Mesodermal cell (in vitro differentiated cells): ENCODE results near the gene TRPV5.

Experiments
- H3K27ac ChIP-seq: 2 replicates; pipeline ENCODE4 v1.7.0; 2013; ENCODE audit warnings: mild to moderate bottlenecking, low read depth, low read length, moderate library complexity; ENCODE audit not compliant: severe bottlenecking
- H3K36me3 ChIP-seq: 2 replicates; pipeline ENCODE4 v1.7.1; 2013; ENCODE audit warnings: mild to moderate bottlenecking, low read length, moderate library complexity; ENCODE audit not compliant: control insufficient read depth, insufficient read depth
- H3K4me1 ChIP-seq: one replicate; pipeline ENCODE4 v1.7.1; 2013; ENCODE audit warnings: mild to moderate bottlenecking, low read length; ENCODE audit not compliant: insufficient read depth, control insufficient read depth, poor library complexity, severe bottlenecking
- H3K4me3 ChIP-seq: 2 replicates; pipeline ENCODE4 v1.7.0; 2013; ENCODE audit warnings: low read length, control low read depth, mild to moderate bottlenecking; ENCODE audit not compliant: insufficient read depth, poor library complexity, severe bottlenecking; ENCODE audit errors: extremely low read depth
- H3K9me3 ChIP-seq: 2 replicates; pipeline ENCODE4 v1.7.1; 2013; ENCODE audit warnings: mild to moderate bottlenecking, low read length, moderate library complexity; ENCODE audit not compliant: control insufficient read depth
- WGBS, 2 experiments: methylation state at CpG; one replicate each; pipeline ENCODE4 v1.1.5; 2013; ENCODE audit warnings: missing lambda C conversion rate in 2 of 2; ENCODE audit not compliant: insufficient coverage in 2 of 2; 5-methylcytosine and 5-hydroxymethylcytosine counted together

The TRPV5 gene

DNA sequence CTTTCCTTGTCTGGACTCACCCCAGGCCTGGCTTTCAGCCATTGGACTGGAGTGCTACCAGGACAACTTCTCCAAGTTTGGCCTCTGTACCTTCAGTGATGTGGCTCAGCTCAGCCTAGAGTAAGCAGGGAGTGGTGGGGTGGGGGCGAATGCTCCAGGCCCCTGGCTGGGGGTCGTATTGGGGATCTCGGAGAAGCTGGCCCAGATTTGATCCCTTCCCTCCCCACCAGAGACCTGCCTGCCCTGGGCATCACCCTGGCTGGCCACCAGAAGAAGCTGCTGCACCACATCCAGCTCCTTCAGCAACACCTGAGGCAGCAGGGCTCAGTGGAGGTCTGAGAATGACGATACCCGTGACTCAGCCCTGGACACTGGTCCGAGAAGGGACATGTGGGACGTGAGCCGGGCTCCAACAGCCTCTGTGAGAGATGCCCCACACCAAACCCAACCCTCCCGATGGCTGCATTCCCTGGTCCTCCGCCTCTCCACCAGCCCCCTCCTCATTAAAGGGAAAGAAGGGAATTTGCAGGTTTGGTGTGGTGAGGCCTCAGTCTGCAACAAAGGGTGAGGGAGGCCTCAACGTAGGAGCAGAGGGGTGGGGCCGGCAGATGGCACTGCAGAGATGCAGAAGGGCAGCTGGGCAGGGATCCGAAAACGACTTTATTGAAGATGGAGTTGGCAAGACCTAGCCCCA, 62.8 kb downstream of the TRPV5 start:
- 95 to 100% methylated on average over 6 of the region's 14 CpGs for WGBS, 2 experiments
- H3K4me3 ChIP-seq: no peak overlapping the region
- H3K36me3 ChIP-seq: no peaks in the 10 kb centered on the region
- H3K9me3 ChIP-seq: no peaks in the 10 kb centered on the region
- H3K4me1 ChIP-seq: no peaks in the 10 kb centered on the region
- H3K27ac ChIP-seq: no peak overlapping the region

GRCh38 chr7:142870147-142870559, 63.4 kb downstream of the TRPV5 start:
- H3K9me3 ChIP-seq: no peaks in the 10 kb centered on the region
- no peaks in the 10 kb centered on the region for H3K36me3 ChIP-seq
- WGBS, 2 experiments: 76 to 80% methylated on average over 8 of the region's 8 CpGs
- no peak overlapping the region for H3K27ac ChIP-seq
- no peak overlapping the region for H3K4me3 ChIP-seq
- no peaks in the 10 kb centered on the region for H3K4me1 ChIP-seq

DNA sequence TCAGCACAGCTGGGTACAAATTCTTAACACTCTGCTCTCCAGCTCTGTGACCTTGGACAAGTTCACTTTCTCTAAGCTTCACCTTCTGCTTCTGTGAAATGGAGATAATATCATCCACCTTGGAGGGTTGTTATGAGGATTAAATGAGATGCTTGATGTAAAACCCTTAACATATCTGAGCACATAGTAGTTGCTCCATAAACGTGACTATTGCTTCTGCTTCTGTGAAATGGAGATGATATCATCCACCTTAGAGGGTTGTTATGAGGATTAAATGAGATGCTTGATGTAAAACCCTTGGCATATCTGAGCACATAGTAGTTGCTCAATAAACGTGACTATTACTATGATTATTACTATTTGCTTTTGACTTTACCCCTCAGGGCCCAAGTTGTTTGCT, 64.1 kb downstream of the TRPV5 start:
- no peak overlapping the region for H3K4me3 ChIP-seq
- WGBS, 2 experiments: 90 to 100% methylated on average over 1 of the region's 2 CpGs
- no peaks in the 10 kb centered on the region for H3K9me3 ChIP-seq
- no peaks in the 10 kb centered on the region for H3K36me3 ChIP-seq
- H3K4me1 ChIP-seq: no peaks in the 10 kb centered on the region
- H3K27ac ChIP-seq: no peak overlapping the region

GRCh38 chr7:142868986-142869415, 64.5 kb downstream of the TRPV5 start:
- 91 to 92% methylated on average over 9 to 10 of the region's 11 CpGs for WGBS, 2 experiments

DNA sequence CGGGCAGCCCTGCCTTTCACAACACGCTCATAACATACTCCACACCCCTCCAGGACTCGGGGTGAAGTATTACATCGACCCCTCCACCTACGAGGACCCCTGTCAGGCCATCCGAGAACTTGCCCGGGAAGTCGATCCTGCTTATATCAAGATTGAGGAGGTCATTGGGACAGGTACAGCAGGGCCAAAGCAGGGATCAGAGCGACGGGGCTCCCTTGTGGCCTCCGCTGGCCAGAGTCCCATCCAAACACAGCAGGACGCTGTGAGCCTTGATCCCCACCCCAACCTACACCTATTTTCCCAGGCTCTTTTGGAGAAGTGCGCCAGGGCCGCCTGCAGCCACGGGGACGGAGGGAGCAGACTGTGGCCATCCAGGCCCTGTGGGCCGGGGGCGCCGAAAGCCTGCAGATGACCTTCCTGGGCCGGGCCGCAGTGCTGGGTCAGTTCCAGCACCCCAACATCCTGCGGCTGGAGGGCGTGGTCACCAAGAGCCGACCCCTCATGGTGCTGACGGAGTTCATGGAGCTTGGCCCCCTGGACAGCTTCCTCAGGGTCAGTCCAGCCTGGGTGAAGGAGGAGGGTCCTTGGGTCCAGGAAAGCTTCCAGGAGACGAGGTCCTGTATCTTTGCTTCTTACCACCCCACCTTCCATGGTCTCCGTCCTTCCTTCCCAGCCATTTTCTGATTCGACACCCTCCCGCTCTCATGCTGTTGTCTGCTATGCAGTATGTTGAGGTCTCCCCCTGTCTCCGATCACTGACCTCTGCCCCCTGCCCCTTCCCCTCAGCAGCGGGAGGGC, 65.2 kb downstream of the TRPV5 start:
- Histone ChIP-seq H3K27ac (no peak overlapping the region), H3K9me3 (no peaks in the 10 kb centered on the region), H3K4me1 (no peaks in the 10 kb centered on the region), H3K36me3 (no peaks in the 10 kb centered on the region), H3K4me3 (no peak overlapping the region)
- WGBS, 2 experiments: 92 to 95% methylated on average over 21 to 24 of the region's 31 CpGs

More at GRCh38 chr7:142868986-142869415, 64.5 kb downstream of the TRPV5 start:
- no peaks in the 10 kb centered on the region for H3K4me1 ChIP-seq
- H3K27ac ChIP-seq: no peak overlapping the region
- H3K36me3 ChIP-seq: no peaks in the 10 kb centered on the region
- H3K4me3 ChIP-seq: no peak overlapping the region
- no peaks in the 10 kb centered on the region for H3K9me3 ChIP-seq

GRCh38 chr7:142867398-142868187, 66.0 kb downstream of the TRPV5 start:
- H3K36me3 ChIP-seq: no peaks in the 10 kb centered on the region
- 72 to 90% methylated on average over 5 to 15 of the region's 18 CpGs for WGBS, 2 experiments
- H3K4me1 ChIP-seq: no peaks in the 10 kb centered on the region
- H3K4me3 ChIP-seq: no peak overlapping the region
- no peaks in the 10 kb centered on the region for H3K9me3 ChIP-seq
- no peak overlapping the region for H3K27ac ChIP-seq

DNA sequence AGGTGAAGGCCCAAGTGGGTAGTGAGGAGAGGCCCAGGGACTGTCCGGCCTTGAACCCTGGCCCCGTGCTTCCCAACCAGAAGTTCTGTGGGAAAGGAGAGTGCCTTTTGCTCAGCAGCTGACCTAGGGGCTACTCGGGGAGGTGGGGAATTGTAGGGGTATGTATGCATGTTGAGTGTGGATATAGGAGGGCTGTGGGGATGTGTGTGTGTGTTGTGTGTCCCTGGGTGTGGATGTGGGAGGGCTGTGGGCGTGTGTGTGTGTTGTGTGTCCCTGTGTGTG, 66.5 kb downstream of the TRPV5 start:
- Histone ChIP-seq H3K27ac (no peak overlapping the region), H3K4me3 (no peak overlapping the region), H3K4me1 (no peaks in the 10 kb centered on the region), H3K36me3 (no peaks in the 10 kb centered on the region), H3K9me3 (no peaks in the 10 kb centered on the region)
- WGBS, 2 experiments: 88 to 89% methylated on average over 3 of the region's 4 CpGs

GRCh38 chr7:142866361-142867096, 67.0 kb downstream of the TRPV5 start:
- Histone ChIP-seq H3K36me3 (no peaks in the 10 kb centered on the region), H3K9me3 (no peaks in the 10 kb centered on the region), H3K27ac (no peak overlapping the region), H3K4me1 (no peaks in the 10 kb centered on the region), H3K4me3 (no peak overlapping the region)
- WGBS, 2 experiments: 64 to 76% methylated on average over 10 to 17 of the region's 18 CpGs

DNA sequence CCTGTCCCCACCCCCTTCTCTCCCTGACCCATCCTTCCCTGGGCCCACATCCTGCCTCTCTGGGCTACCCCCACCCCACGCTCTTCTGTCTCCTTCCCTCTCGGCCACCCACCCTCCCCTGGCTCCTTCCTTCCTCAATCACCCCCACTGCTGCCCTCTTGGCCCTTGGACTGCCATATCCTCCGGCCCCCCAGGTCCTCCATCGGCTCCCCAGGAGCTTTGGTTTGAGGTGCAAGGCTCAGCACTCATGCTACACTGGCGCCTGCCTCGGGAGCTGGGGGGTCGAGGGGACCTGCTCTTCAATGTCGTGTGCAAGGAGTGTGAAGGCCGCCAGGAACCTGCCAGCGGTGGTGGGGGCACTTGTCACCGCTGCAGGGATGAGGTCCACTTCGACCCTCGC, 67.8 kb downstream of the TRPV5 start:
- 85 to 92% methylated on average over 11 to 13 of the region's 13 CpGs for WGBS, 2 experiments
- H3K4me3 ChIP-seq: no peak overlapping the region
- H3K27ac ChIP-seq: no peak overlapping the region
- no peaks in the 10 kb centered on the region for H3K9me3 ChIP-seq
- no peaks in the 10 kb centered on the region for H3K36me3 ChIP-seq
- no peaks in the 10 kb centered on the region for H3K4me1 ChIP-seq

DNA sequence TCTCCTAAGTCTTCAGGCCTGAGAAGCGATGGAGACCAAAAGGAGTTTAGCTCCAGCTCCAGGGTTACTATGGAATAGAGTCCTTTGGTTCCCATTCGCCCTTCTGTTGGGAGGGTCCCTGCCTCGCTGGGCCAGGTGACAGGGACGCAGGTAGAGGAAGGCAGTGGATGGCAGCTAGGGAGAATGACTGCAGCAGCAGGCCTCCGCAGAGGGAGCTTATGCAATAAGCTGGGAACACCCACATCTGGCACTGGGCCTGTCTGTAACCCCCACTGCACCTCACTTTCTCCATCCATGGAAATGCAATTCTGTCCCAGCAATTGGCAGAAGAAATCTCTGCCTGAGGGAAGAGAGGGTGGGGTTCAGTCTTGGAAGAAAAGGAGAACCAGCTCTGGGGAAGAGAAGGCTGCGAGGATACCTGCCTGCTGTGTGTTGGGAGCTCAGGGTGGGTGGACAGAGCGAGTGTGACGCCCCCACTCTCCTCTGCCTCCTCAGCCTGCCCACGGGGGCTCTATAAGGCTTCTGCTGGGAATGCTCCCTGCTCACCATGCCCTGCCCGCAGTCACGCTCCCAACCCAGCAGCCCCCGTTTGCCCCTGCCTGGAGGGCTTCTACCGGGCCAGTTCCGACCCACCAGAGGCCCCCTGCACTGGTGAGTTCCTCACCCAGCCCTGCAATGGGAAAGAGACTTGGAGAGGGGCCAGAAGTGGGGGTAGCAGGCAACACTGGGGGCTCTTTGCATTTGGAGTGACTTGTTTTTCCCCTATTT, 68.4 kb downstream of the TRPV5 start:
- H3K36me3 ChIP-seq: no peaks in the 10 kb centered on the region
- H3K4me3 ChIP-seq: no peak overlapping the region
- no peaks in the 10 kb centered on the region for H3K4me1 ChIP-seq
- no peaks in the 10 kb centered on the region for H3K9me3 ChIP-seq
- 86 to 92% methylated on average over 11 to 14 of the region's 14 CpGs for WGBS, 2 experiments
- no peak overlapping the region for H3K27ac ChIP-seq
